GM13976 (cell line): ENCODE data around the gene HOXD4.

Experiments
- DNase-seq: peaks from one replicate; pipeline ENCODE4 v3.0.0; 2012; ENCODE audit warnings: low spot score
- CTCF ChIP-seq: IDR thresholded peaks from 2 replicates; pipeline ENCODE4 v1.5.1; 2012; ENCODE audit warnings: borderline replicate concordance, mild to moderate bottlenecking; ENCODE audit not compliant: insufficient read depth; ENCODE audit errors: extremely low read depth, missing control alignments, control extremely low read depth
- in situ Hi-C: fragments of 300-500 bp; cut with MboI; formaldehyde crosslinking; loops from one replicate; pipeline ENCODE4 v1.12.0; 2022; ENCODE audit warnings: low sequenced_read_pairs, mixed read lengths, inconsistent platforms; ENCODE audit not compliant: unreplicated experiment

Gene HOXD4

GRCh38 chr2:176193048-176193447, 41.7 kb downstream of the HOXD4 start:
- in situ Hi-C loops, result no loop called here
- no peak for TF ChIP-seq CTCF

DNA sequence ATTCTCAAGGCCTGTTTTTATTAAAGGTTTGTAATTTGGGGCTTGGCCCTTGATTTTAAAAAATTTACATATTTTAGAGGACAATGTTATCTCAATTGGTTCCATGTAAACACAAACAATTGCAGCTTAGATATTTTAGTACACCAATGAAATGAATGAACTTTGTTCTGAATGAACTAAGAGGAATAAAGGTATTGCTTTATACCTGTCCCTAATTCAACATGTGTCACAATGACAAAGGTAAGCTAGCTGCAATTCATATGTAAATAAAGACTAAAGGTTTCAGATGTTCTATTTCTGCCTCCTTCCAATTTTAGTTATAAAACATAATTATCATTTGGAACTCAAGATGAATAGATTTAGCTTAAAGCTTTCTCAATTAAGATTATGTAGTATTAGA, 48.6 kb downstream of the HOXD4 start:
- in situ Hi-C loops, result no loop called here
- TF ChIP-seq CTCF, result no peak
- no peak for DNase-seq

More at GRCh38 chr2:176193048-176193447, 41.7 kb downstream of the HOXD4 start:
- no peak for DNase-seq

DNA sequence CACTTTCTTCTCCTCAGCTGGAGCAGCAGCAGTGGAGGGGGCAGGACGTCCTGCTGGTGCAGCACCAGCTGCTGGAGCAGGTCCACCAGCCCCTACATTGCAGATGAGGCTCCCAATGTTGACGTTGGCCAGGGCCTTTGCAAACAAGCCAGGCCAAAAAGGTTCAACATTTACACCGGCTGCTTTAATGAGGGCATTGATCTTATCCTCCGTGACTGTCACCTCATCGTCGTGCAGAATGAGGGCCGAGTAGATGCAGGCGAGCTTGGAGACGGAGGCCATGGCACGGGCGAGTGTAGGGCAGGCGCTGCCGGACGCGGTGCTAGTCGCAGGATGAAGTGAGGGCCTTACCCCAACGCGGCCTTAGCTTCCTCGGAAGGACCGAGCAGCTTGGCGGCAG, 49.6 kb downstream of the HOXD4 start:
- in situ Hi-C loops, result no loop called here
- TF ChIP-seq CTCF, result no peak
- DNase-seq, result no peak

- TF ChIP-seq CTCF, result no peak
- no peak for DNase-seq
- in situ Hi-C loops, result no loop called here
Observed at GRCh38 chr2:176202491-176202890, 51.1 kb downstream of the HOXD4 start.
